Ovary (tissue), 3 donors: ENCODE results near the gene MKS1.

Experiments used
- POLR2A ChIP-seq: fragments of 450-650 bp; IDR thresholded peaks from one replicate; pipeline ENCODE4 v1.6.1; 2017; ENCODE audit warnings: antibody characterized with exemption, mild to moderate bottlenecking, moderate library complexity
- TF ChIP-seq, protein P1 (sequence below), 3 donors: fragments of 450-650 bp in 2 of 3; fragments of 200-600 bp in 1 of 3; IDR thresholded peaks; one replicate each; pipeline versions ENCODE4 v1.5.1 to v1.8.0; 2016 to 2022; ENCODE audit warnings: antibody characterized with exemption in 3 of 3, mild to moderate bottlenecking in 1 of 3
- donor health status: DM: no; HTN: no; CAD: no.

DNA sequence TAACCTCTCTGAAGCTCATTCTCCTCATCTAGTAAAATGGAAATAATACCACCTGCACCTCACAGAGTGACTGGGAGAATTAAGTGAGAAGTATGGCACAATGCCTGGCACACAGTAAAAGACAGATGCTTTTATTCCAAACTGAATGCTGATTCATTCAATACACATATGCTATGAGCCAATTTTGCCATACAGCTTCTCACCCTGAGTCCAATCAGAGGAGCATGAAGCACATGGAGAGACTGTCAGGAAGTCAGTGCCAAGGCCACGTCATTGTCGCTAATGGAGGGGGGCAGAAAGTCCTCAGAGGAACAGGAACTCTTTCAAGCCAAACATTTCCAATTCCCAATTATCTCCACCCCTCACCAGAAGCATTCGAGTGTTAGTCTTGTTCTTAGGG lies 11.6 kb downstream of the MKS1 start:
- TF ChIP-seq, protein P1, sequence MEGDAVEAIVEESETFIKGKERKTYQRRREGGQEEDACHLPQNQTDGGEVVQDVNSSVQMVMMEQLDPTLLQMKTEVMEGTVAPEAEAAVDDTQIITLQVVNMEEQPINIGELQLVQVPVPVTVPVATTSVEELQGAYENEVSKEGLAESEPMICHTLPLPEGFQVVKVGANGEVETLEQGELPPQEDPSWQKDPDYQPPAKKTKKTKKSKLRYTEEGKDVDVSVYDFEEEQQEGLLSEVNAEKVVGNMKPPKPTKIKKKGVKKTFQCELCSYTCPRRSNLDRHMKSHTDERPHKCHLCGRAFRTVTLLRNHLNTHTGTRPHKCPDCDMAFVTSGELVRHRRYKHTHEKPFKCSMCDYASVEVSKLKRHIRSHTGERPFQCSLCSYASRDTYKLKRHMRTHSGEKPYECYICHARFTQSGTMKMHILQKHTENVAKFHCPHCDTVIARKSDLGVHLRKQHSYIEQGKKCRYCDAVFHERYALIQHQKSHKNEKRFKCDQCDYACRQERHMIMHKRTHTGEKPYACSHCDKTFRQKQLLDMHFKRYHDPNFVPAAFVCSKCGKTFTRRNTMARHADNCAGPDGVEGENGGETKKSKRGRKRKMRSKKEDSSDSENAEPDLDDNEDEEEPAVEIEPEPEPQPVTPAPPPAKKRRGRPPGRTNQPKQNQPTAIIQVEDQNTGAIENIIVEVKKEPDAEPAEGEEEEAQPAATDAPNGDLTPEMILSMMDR (IDR thresholded peaks at IDR 0.05), result no peak
- no peak for TF ChIP-seq POLR2A
